ENCODE data around the gene NCK2.

Gene NCK2

GRCh38 chr2:105857076-105857740 is 112.5 kb downstream of the NCK2 start:
- H3K4me3 Mint-ChIP-seq, result peak overlapping the region; percentile 79
- H3K36me3 Mint-ChIP-seq, result peaks cover 7% of the 10 kb centered on the region
- no peaks in the 10 kb centered on the region for H3K9me3 Mint-ChIP-seq (ENCODE audit: low read depth)
- peaks cover 92% of the 10 kb centered on the region for H3K4me1 Mint-ChIP-seq (ENCODE audit: low read depth)
- no peaks in the 10 kb centered on the region for H3K27me3 Mint-ChIP-seq
- H3K27ac Mint-ChIP-seq, result peak overlapping the region; percentile 98

DNA sequence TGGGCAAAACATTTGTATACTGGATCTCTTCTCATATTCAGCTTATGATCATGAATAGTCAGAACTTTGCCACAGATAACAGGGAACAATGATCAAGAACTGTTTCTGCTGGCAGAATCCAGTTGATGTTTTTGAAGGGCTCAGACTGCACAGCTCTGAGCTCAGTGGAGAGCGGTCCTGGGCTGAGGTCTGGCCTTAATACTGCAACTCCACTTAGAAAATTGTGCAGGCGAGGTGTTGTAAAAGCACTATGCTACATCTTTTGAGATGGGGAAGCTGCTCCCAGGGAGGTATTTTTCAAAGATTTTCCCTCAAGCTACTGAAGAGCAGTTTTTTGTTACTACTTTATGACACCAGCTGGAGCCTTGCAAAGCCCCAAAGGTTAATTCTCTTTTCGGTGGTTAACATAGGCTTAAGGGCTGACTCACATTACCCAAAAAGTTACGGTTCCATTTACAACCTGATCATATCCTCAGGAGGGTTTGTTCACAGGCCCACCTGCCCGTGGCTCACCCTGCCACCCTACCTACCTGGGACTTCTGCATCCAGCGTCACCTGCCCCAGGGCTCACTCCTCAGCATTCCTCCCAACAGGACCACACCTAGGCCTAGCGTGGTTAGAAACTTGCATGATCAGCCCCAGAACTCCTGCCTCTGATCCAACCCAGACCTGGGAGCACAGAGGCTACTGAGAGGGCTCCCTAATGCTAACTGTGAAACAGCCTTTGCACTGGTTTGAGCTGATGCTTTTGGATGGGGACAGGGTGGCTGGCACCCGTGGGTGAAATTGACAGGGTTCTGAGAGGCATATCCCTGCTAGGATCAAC is 114.4 kb downstream of the NCK2 start:
- Mint-ChIP-seq H3K9me3 (ENCODE audit: low read depth) (no peaks in the 10 kb centered on the region), H3K4me1 (ENCODE audit: low read depth) (peaks cover 97% of the 10 kb centered on the region), H3K27me3 (no peaks in the 10 kb centered on the region), H3K4me3 (peak overlapping the region; percentile 33), H3K36me3 (peaks cover 2% of the 10 kb centered on the region), H3K27ac (peak overlapping the region; percentile 98)

DNA sequence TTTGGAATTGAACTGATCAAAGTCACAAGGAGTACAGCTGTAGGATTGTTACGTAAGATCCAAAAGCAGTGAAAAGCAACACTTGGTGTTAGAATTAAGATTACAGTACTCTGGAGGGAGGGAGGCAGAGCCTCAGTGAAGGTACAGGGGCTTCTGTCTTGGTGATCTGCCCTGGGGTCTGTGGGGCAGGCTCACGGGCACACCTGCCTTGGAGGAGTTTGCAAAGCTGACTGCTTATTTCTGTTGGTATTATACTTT is 114.9 kb downstream of the NCK2 start:
- Mint-ChIP-seq H3K27me3 (no peaks in the 10 kb centered on the region), H3K4me3 (peak overlapping the region; percentile 33), H3K4me1 (ENCODE audit: low read depth) (peaks cover 100% of the 10 kb centered on the region)

GRCh38 chr2:105860567-105860966 is 115.9 kb downstream of the NCK2 start:
- H3K4me1 Mint-ChIP-seq (ENCODE audit: low read depth), result peaks cover 100% of the 10 kb centered on the region
- no peaks in the 10 kb centered on the region for H3K27me3 Mint-ChIP-seq
- H3K27ac Mint-ChIP-seq, result peak overlapping the region; percentile 98
- H3K9me3 Mint-ChIP-seq (ENCODE audit: low read depth), result no peaks in the 10 kb centered on the region
- peaks cover 2% of the 10 kb centered on the region for H3K36me3 Mint-ChIP-seq
- peak overlapping the region; percentile 56 for H3K4me3 Mint-ChIP-seq

More for the DNA sequence above, 114.9 kb downstream of the NCK2 start:
- Mint-ChIP-seq H3K9me3 (ENCODE audit: low read depth) (no peaks in the 10 kb centered on the region), H3K36me3 (peaks cover 2% of the 10 kb centered on the region), H3K27ac (peak overlapping the region; percentile 98)

DNA sequence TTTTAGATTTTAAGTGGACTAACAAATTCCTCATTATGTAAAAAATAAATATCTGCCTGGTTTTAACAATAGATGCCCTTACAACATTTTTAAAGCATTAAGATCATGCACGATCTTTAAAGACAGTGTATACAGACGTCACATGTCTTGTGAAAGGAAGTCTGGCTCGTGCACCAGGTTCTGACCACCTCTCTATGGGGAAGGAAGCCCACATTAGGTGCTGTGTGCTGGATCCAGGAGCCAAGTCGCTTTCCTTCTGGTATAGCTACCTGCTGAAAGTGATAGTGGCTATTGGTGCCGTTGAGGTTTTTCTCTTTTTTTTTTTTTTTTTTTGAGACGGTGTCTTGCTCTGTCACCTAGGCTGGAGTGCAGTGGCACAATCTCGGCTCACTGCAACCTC is 116.5 kb downstream of the NCK2 start:
- peaks cover 2% of the 10 kb centered on the region for H3K36me3 Mint-ChIP-seq
- peak overlapping the region; percentile 67 for H3K4me3 Mint-ChIP-seq

GRCh38 chr2:105862843-105863242 is 118.1 kb downstream of the NCK2 start:
- H3K9me3 Mint-ChIP-seq (ENCODE audit: low read depth), result no peaks in the 10 kb centered on the region
- H3K27ac Mint-ChIP-seq, result peak overlapping the region; percentile 92
- H3K27me3 Mint-ChIP-seq, result no peaks in the 10 kb centered on the region
- H3K4me1 Mint-ChIP-seq (ENCODE audit: low read depth), result peaks cover 97% of the 10 kb centered on the region
- peaks cover 3% of the 10 kb centered on the region for H3K36me3 Mint-ChIP-seq
- H3K4me3 Mint-ChIP-seq, result peak overlapping the region; percentile 30

More for the DNA sequence above, 116.5 kb downstream of the NCK2 start:
- Mint-ChIP-seq H3K27ac (peak overlapping the region; percentile 98), H3K4me1 (ENCODE audit: low read depth) (peaks cover 99% of the 10 kb centered on the region), H3K27me3 (no peaks in the 10 kb centered on the region), H3K9me3 (ENCODE audit: low read depth) (no peaks in the 10 kb centered on the region)

DNA sequence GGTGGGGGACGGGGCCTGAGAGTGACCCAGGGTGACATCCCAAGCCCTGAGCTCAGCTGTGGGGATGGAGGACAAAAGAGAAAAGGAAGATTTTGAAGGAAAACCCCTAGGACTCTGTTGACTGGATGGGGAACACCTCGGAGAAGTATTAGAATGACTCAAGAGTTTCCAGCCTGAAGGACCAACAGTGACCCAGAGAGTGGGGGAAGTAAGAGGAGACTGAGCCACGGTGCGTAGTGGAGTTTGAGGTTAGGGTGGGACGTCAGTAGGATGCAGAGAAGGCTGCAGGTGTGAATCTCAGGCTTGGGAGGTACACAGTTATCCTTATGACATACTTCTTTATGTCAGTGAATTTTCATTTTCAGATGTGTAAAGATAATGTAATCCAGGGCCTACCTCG is 119.5 kb downstream of the NCK2 start:
- Mint-ChIP-seq H3K4me3 (peak overlapping the region; percentile 6), H3K9me3 (ENCODE audit: low read depth) (no peaks in the 10 kb centered on the region), H3K27me3 (no peaks in the 10 kb centered on the region), H3K36me3 (peaks cover 8% of the 10 kb centered on the region), H3K27ac (peak overlapping the region; percentile 92), H3K4me1 (ENCODE audit: low read depth) (peaks cover 96% of the 10 kb centered on the region)

- Mint-ChIP-seq H3K9me3 (ENCODE audit: low read depth) (no peaks in the 10 kb centered on the region), H3K27ac (peak overlapping the region; percentile 92), H3K4me1 (ENCODE audit: low read depth) (peaks cover 95% of the 10 kb centered on the region), H3K36me3 (peaks cover 8% of the 10 kb centered on the region), H3K4me3 (peak overlapping the region; percentile 6), H3K27me3 (no peaks in the 10 kb centered on the region)
Observed at GRCh38 chr2:105865222-105865913, 120.7 kb downstream of the NCK2 start.

- Mint-ChIP-seq H3K36me3 (peaks cover 11% of the 10 kb centered on the region), H3K27me3 (no peaks in the 10 kb centered on the region), H3K4me3 (no peak overlapping the region), H3K27ac (peak overlapping the region; percentile 61), H3K9me3 (ENCODE audit: low read depth) (no peaks in the 10 kb centered on the region), H3K4me1 (ENCODE audit: low read depth) (peaks cover 94% of the 10 kb centered on the region)
Observed at GRCh38 chr2:105866216-105867185, 121.8 kb downstream of the NCK2 start.

GRCh38 chr2:105867587-105867986 is 122.9 kb downstream of the NCK2 start:
- no peaks in the 10 kb centered on the region for H3K9me3 Mint-ChIP-seq (ENCODE audit: low read depth)
- no peaks in the 10 kb centered on the region for H3K27me3 Mint-ChIP-seq
- H3K4me3 Mint-ChIP-seq, result no peak overlapping the region
- peak overlapping the region; percentile 82 for H3K27ac Mint-ChIP-seq
- H3K4me1 Mint-ChIP-seq (ENCODE audit: low read depth), result peaks cover 94% of the 10 kb centered on the region
- peaks cover 15% of the 10 kb centered on the region for H3K36me3 Mint-ChIP-seq

- H3K36me3 Mint-ChIP-seq, result peaks cover 15% of the 10 kb centered on the region
- no peaks in the 10 kb centered on the region for H3K9me3 Mint-ChIP-seq (ENCODE audit: low read depth)
- H3K27ac Mint-ChIP-seq, result peak overlapping the region; percentile 82
- no peak overlapping the region for H3K4me3 Mint-ChIP-seq
- no peaks in the 10 kb centered on the region for H3K27me3 Mint-ChIP-seq
- peaks cover 94% of the 10 kb centered on the region for H3K4me1 Mint-ChIP-seq (ENCODE audit: low read depth)
Observed at GRCh38 chr2:105868060-105868459, 123.3 kb downstream of the NCK2 start.

DNA sequence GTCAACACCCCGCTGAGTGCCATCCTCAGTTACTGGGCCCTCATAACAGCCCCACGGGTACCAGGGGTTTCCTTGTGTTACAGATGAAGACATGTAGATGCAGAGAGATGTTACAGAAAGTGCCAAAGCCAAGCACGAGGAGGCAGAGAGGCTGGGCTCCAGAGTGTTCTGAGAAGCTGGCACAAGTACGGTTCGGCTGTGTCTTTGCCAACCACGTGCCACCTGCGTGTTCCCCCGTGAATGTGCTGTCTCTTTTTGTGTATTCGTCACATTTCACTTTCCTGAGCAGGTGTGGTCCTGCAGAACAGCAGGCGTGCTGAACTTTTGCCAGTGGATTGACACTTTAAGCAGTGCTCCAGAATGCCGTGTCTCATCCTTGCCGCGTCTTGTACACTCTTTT is 124.6 kb downstream of the NCK2 start:
- peak overlapping the region; percentile 68 for H3K27ac Mint-ChIP-seq
- peaks cover 94% of the 10 kb centered on the region for H3K4me1 Mint-ChIP-seq (ENCODE audit: low read depth)
- no peaks in the 10 kb centered on the region for H3K27me3 Mint-ChIP-seq
- no peaks in the 10 kb centered on the region for H3K9me3 Mint-ChIP-seq (ENCODE audit: low read depth)
- H3K36me3 Mint-ChIP-seq, result peaks cover 15% of the 10 kb centered on the region
- no peak overlapping the region for H3K4me3 Mint-ChIP-seq

DNA sequence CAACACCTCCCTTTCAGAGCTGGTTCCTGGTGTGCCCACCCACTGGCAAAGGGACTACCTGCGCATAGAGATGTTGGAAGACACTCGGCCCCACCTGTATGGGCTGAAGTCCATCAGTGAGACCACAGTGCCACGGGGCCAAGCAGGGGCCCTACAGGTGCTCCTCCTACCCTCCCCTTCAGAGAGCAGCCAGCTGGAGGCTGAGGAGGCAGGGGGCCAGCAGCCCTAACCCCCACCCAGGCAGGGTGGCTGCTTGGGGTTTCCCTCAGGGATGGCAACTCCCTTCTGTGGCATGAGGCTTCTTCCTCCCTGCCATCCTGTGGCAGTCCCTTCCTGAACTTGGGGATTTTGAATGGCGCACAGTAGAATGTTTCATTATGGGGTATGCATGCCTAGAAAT is 125.3 kb downstream of the NCK2 start:
- peaks cover 15% of the 10 kb centered on the region for H3K36me3 Mint-ChIP-seq
- H3K4me3 Mint-ChIP-seq, result no peak overlapping the region
- no peaks in the 10 kb centered on the region for H3K9me3 Mint-ChIP-seq (ENCODE audit: low read depth)
- H3K4me1 Mint-ChIP-seq (ENCODE audit: low read depth), result peaks cover 94% of the 10 kb centered on the region
- peak overlapping the region; percentile 61 for H3K27ac Mint-ChIP-seq
- H3K27me3 Mint-ChIP-seq, result no peaks in the 10 kb centered on the region

- peaks cover 15% of the 10 kb centered on the region for H3K36me3 Mint-ChIP-seq
- peaks cover 95% of the 10 kb centered on the region for H3K4me1 Mint-ChIP-seq (ENCODE audit: low read depth)
- H3K4me3 Mint-ChIP-seq, result peak overlapping the region; percentile 44
- H3K27ac Mint-ChIP-seq, result peak overlapping the region; percentile 88
- no peaks in the 10 kb centered on the region for H3K9me3 Mint-ChIP-seq (ENCODE audit: low read depth)
- no peaks in the 10 kb centered on the region for H3K27me3 Mint-ChIP-seq
Observed at GRCh38 chr2:105870858-105871257, 126.1 kb downstream of the NCK2 start.
